H9 (cell line): ENCODE data around the gene PTBP2. TPM values are rescaled to one million over a fixed set of nuclear protein-coding genes. Genes with fewer than 3 reads are reported as not detected.

Source experiments
- DNase-seq: peaks from one replicate; pipeline ENCODE4 v3.0.0-alpha.2; 2017
- H2AFZ ChIP-seq: one replicate; pipeline ENCODE4 v1.6.1; 2013; ENCODE audit warnings: mild to moderate bottlenecking, low read length, control low read depth, moderate library complexity
- H2AK5ac ChIP-seq: 2 replicates; pipeline ENCODE4 v1.6.1; 2013; ENCODE audit warnings: low read length, control low read depth, mixed read lengths; ENCODE audit not compliant: insufficient read length
- H2BK120ac ChIP-seq: one replicate; pipeline ENCODE4 v1.6.1; 2013; ENCODE audit warnings: low read depth, mild to moderate bottlenecking, low read length, control low read depth, inconsistent platforms; ENCODE audit not compliant: poor library complexity, severe bottlenecking
- H2BK12ac ChIP-seq: 2 replicates; pipeline ENCODE4 v1.6.1; 2013; ENCODE audit warnings: low read length, control low read depth, mixed read lengths, low read depth; ENCODE audit not compliant: insufficient read length
- H2BK15ac ChIP-seq: 2 replicates; pipeline ENCODE4 v1.6.1; 2013; ENCODE audit warnings: low read depth, low read length, control low read depth
- H2BK20ac ChIP-seq: one replicate; pipeline ENCODE4 v1.6.1; 2013; ENCODE audit warnings: low read depth, mild to moderate bottlenecking, low read length, control low read depth, inconsistent platforms; ENCODE audit not compliant: poor library complexity, severe bottlenecking
- H2BK5ac ChIP-seq: 2 replicates; pipeline ENCODE4 v1.6.1; 2013; ENCODE audit warnings: low read length, control low read depth, mixed read lengths; ENCODE audit not compliant: insufficient read length
- H3K14ac ChIP-seq: 2 replicates; pipeline ENCODE4 v1.6.1; 2013; ENCODE audit warnings: low read length, control low read depth; ENCODE audit not compliant: insufficient read depth
- H3K18ac ChIP-seq: 2 replicates; pipeline ENCODE4 v1.6.1; 2013; ENCODE audit warnings: low read depth, mild to moderate bottlenecking, mixed read lengths, low read length, control low read depth; ENCODE audit not compliant: insufficient read length
- H3K23ac ChIP-seq: 2 replicates; pipeline ENCODE4 v1.6.1; 2013; ENCODE audit warnings: low read length, control low read depth, mixed read lengths, low read depth; ENCODE audit not compliant: insufficient read length
- H3K23me2 ChIP-seq: 2 replicates; pipeline ENCODE4 v1.6.1; 2013; ENCODE audit warnings: low read depth, mild to moderate bottlenecking, mixed read lengths, low read length, control low read depth; ENCODE audit not compliant: insufficient read length, poor library complexity, severe bottlenecking
- H3K27ac ChIP-seq: 2 replicates; pipeline ENCODE4 v1.5.1; 2013; ENCODE audit warnings: low read length, control low read depth, mixed read lengths, low read depth; ENCODE audit not compliant: insufficient read length
- H3K27me3 ChIP-seq: 2 replicates; pipeline ENCODE4 v1.6.1; 2013; ENCODE audit warnings: low read length, control low read depth, inconsistent platforms; ENCODE audit not compliant: insufficient read depth
- H3K4ac ChIP-seq: 2 replicates; pipeline ENCODE4 v1.6.1; 2013; ENCODE audit warnings: low read depth, mild to moderate bottlenecking, control low read depth, inconsistent platforms, low read length, moderate library complexity
- H3K4me1 ChIP-seq: 2 replicates; pipeline ENCODE4 v1.6.1; 2013; ENCODE audit warnings: low read length, control low read depth, inconsistent platforms; ENCODE audit not compliant: insufficient read depth
- H3K4me2 ChIP-seq: 2 replicates; pipeline ENCODE4 v1.6.1; 2013; ENCODE audit warnings: low read length, control low read depth, mixed read lengths; ENCODE audit not compliant: insufficient read length, insufficient read depth
- H3K56ac ChIP-seq: 2 replicates; pipeline ENCODE4 v1.6.1; 2013; ENCODE audit warnings: low read depth, mild to moderate bottlenecking, mixed read lengths, low read length, control low read depth; ENCODE audit not compliant: insufficient read length
- H3K79me1 ChIP-seq: 2 replicates; pipeline ENCODE4 v1.6.1; 2013; ENCODE audit warnings: low read depth, mild to moderate bottlenecking, moderate library complexity, low read length, control low read depth, inconsistent platforms; ENCODE audit not compliant: insufficient read depth, poor library complexity, severe bottlenecking
- H3K79me2 ChIP-seq: 2 replicates; pipeline ENCODE4 v1.6.1; 2013; ENCODE audit warnings: low read length, control low read depth, inconsistent platforms; ENCODE audit not compliant: insufficient read depth
- H3K9ac ChIP-seq: 2 replicates; pipeline ENCODE4 v1.6.1; 2013; ENCODE audit warnings: low read length, control low read depth, mixed read lengths; ENCODE audit not compliant: insufficient read length; ENCODE audit errors: extremely low read depth
- H3K9me3 ChIP-seq: one replicate; pipeline ENCODE4 v1.6.1; 2013; ENCODE audit warnings: low read depth, low read length, inconsistent platforms; ENCODE audit not compliant: control insufficient read depth
- H3T11ph ChIP-seq: one replicate; pipeline ENCODE4 v1.6.1; 2013; ENCODE audit warnings: mild to moderate bottlenecking, low read length, control low read depth, inconsistent platforms
- H4K20me1 ChIP-seq: one replicate; pipeline ENCODE4 v1.6.1; 2013; ENCODE audit not compliant: control insufficient read depth, insufficient read length, insufficient read depth
- H4K5ac ChIP-seq: 2 replicates; pipeline ENCODE4 v1.6.1; 2013; ENCODE audit warnings: low read depth, mild to moderate bottlenecking, mixed read lengths, low read length, control low read depth; ENCODE audit not compliant: insufficient read length
- H4K8ac ChIP-seq: replicated peaks from 2 replicates; pipeline ENCODE4 v1.6.1; 2013; ENCODE audit warnings: low read length, control low read depth, mixed read lengths, low read depth; ENCODE audit not compliant: insufficient read length
- H4K91ac ChIP-seq: 2 replicates; pipeline ENCODE4 v1.6.1; 2013; ENCODE audit warnings: low read depth, mild to moderate bottlenecking, moderate library complexity, mixed read lengths, low read length, control low read depth; ENCODE audit not compliant: insufficient read length
- H3K27ac Mint-ChIP-seq, 3 experiments: 2 replicates in 2 of 3; 3 replicates in 1 of 3; pipeline ENCODE4 v1.8.0; 2020 to 2021; ENCODE audit warnings: mixed read lengths in 3 of 3, mild to moderate bottlenecking in 1 of 3, moderate library complexity in 1 of 3
- H3K27me3 Mint-ChIP-seq: 2 replicates; pipeline ENCODE4 v1.8.0; 2021; ENCODE audit warnings: low read depth, mild to moderate bottlenecking, moderate library complexity, mixed read lengths
- H3K36me3 Mint-ChIP-seq, 3 experiments: 2 replicates in 2 of 3; 3 replicates in 1 of 3; pipeline ENCODE4 v1.8.0; 2020 to 2021; ENCODE audit warnings: low read depth in 3 of 3, mixed read lengths in 3 of 3; ENCODE audit not compliant: insufficient read depth in 1 of 3
- H3K4me1 Mint-ChIP-seq, 2 experiments: 2 replicates each; pipeline ENCODE4 v1.8.0; 2020; ENCODE audit warnings: mixed read lengths in 2 of 2
- H3K4me3 Mint-ChIP-seq, 2 experiments: 2 replicates in 1 of 2; 3 replicates in 1 of 2; pipeline ENCODE4 v1.8.0; 2020 to 2021; ENCODE audit warnings: mild to moderate bottlenecking in 2 of 2, mixed read lengths in 2 of 2, moderate library complexity in 1 of 2
- H3K9me3 Mint-ChIP-seq, 2 experiments: 2 replicates in 1 of 2; 3 replicates in 1 of 2; pipeline ENCODE4 v1.8.0; 2020; ENCODE audit warnings: mild to moderate bottlenecking in 2 of 2, mixed read lengths in 2 of 2, moderate library complexity in 1 of 2
- WGBS: extraction: QIAGEN DNeasy Blood & Tissue Kit; methylation state at CpG from one replicate; pipeline ENCODE4 v1.1.7; 2013; ENCODE audit warnings: missing lambda C conversion rate, low lambda C conversion rate, mixed read lengths; ENCODE audit not compliant: insufficient read length; ENCODE audit errors: extremely low coverage; 5-methylcytosine and 5-hydroxymethylcytosine counted together
- total RNA-seq: library from RNA; stranded (reverse); gene quantifications from 2 replicates; pipeline ENCODE4 v1.2.1, GENCODE V29; 2021
- TF ChIP-seq, protein P1 (sequence below): fragments of 200-600 bp; sonication (generic); conservative IDR thresholded peaks from 3 replicates; pipeline ENCODE4 v1.8.0; 2021; ENCODE audit warnings: antibody characterized with exemption, mild to moderate bottlenecking

PTBP2 gene
- total RNA-seq, 1 experiment from 2014 or later, result 75.4 TPM

DNA sequence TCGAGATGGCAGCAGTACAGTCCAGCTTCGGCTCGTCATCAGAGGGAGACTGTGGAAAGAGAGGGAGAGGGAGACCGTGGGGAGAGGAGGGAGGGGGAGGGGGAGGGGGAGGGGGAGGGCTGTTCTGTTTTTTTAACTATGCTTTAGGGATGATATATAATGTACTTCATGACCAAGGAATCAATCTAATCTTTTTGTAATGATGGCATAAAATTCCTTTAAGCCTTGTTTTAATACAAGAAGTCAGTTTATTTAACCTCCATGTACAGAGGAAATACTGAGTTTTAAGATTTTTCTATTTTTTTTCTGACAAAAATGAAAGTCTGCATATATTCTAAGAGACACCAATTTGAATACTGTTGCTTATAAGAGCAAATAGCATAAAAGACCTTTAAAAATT lies 41.9 kb downstream of the PTBP2 start:
- H3K36me3 Mint-ChIP-seq, result peaks cover 39 to 60% (median 56%) of the 10 kb centered on the region in 3 experiments
- no peak overlapping the region for H3K27ac ChIP-seq
- H2BK5ac ChIP-seq, result no peak overlapping the region
- no peak overlapping the region for H3K4ac ChIP-seq
- H2AK5ac ChIP-seq, result no peak overlapping the region
- H3K27me3 ChIP-seq, result no peaks in the 10 kb centered on the region
- no peaks in the 10 kb centered on the region for H3K4me1 ChIP-seq
- H2BK12ac ChIP-seq, result no peak overlapping the region
- H3K79me1 ChIP-seq, result peaks cover 3% of the 10 kb centered on the region
- H3K27me3 Mint-ChIP-seq, result no peaks in the 10 kb centered on the region
- H2BK120ac ChIP-seq, result no peak overlapping the region
- no peaks in the 10 kb centered on the region for H4K20me1 ChIP-seq
- H3K23ac ChIP-seq, result no peak overlapping the region
- H3K27ac Mint-ChIP-seq, result no peak overlapping the region
- no peak overlapping the region for H2BK20ac ChIP-seq
- H2BK15ac ChIP-seq, result no peak overlapping the region
- H4K91ac ChIP-seq, result no peak overlapping the region
- no peak for DNase-seq
- H3K18ac ChIP-seq, result no peak overlapping the region
- H3K79me2 ChIP-seq, result peaks cover 3% of the 10 kb centered on the region; the same call in 1 of the 2 replicates
- TF ChIP-seq, protein P1, sequence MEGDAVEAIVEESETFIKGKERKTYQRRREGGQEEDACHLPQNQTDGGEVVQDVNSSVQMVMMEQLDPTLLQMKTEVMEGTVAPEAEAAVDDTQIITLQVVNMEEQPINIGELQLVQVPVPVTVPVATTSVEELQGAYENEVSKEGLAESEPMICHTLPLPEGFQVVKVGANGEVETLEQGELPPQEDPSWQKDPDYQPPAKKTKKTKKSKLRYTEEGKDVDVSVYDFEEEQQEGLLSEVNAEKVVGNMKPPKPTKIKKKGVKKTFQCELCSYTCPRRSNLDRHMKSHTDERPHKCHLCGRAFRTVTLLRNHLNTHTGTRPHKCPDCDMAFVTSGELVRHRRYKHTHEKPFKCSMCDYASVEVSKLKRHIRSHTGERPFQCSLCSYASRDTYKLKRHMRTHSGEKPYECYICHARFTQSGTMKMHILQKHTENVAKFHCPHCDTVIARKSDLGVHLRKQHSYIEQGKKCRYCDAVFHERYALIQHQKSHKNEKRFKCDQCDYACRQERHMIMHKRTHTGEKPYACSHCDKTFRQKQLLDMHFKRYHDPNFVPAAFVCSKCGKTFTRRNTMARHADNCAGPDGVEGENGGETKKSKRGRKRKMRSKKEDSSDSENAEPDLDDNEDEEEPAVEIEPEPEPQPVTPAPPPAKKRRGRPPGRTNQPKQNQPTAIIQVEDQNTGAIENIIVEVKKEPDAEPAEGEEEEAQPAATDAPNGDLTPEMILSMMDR, result no peak
- no peak overlapping the region for H3K4me3 Mint-ChIP-seq
- H3T11ph ChIP-seq, result no peak overlapping the region
- no peak overlapping the region for H3K4me2 ChIP-seq
- H3K9me3 Mint-ChIP-seq, result peaks cover 37 to 41% of the 10 kb centered on the region in 2 experiments
- H3K23me2 ChIP-seq, result no peaks in the 10 kb centered on the region
- no peak overlapping the region for H3K14ac ChIP-seq
- H3K4me1 Mint-ChIP-seq, result peaks cover 4 to 11% of the 10 kb centered on the region in 2 experiments; a peak in 3 of 4 replicates
- no CpG with 5 or more reads among the region's 4 CpGs for WGBS
- no peak overlapping the region for H3K56ac ChIP-seq
- no peaks in the 10 kb centered on the region for H3K9me3 ChIP-seq
- no peak overlapping the region for H3K9ac ChIP-seq
- H2AFZ ChIP-seq, result no peak overlapping the region
- H4K8ac ChIP-seq, result no peak overlapping the region
- H4K5ac ChIP-seq, result no peak overlapping the region
